Ammon's horn (tissue), 1 donor: Measurements from ENCODE around the gene OTOL1.

ENCODE experiments used
- DNase-seq: peaks from one replicate; pipeline ENCODE4 v3.0.0-alpha.2; 2016; ENCODE audit warnings: low spot score

Gene OTOL1

GRCh38 chr3:161545824-161546223 lies 49.2 kb downstream of the OTOL1 start:
- no peak for DNase-seq

GRCh38 chr3:161548301-161548700 lies 51.7 kb downstream of the OTOL1 start:
- DNase-seq, result no peak

GRCh38 chr3:161549261-161549660 lies 52.7 kb downstream of the OTOL1 start:
- no peak for DNase-seq

GRCh38 chr3:161550491-161551195 lies 54.0 kb downstream of the OTOL1 start:
- DNase-seq, result no peak

DNA sequence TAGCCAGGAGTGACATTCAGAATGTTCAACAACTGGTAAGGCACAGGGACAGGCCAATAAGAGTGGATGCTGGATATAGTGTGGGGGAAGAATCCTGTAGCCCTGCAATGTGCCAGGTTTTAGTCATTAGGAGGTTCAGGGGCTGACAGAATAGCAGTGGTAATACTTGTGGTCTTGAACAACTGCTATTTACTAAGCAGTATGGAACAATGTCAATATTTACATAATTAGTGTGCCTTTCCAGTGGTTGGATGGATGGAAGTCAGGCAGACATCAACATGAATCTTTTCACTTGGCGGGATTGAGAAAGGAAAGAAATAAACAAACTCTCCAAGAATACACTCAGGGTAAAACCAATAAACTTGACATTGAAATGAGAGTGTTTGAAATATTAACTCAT lies 55.1 kb downstream of the OTOL1 start:
- no peak for DNase-seq

- no peak for DNase-seq
Measured at GRCh38 chr3:161552984-161553560, 56.5 kb downstream of the OTOL1 start.
